GM12878 (cell line): Measurements from ENCODE around the gene B3GAT1. TPM values are rescaled to one million over a fixed set of nuclear protein-coding genes. Genes with fewer than 3 reads are reported as not detected.

ENCODE experiments used
- ATAC-seq: fragments of 200-7000 bp; cut with Tn5 transposase; 3 replicates; pipeline ENCODE4 v1.9.1; 2020; ENCODE audit warnings: mild to moderate bottlenecking, moderate library complexity
- BruUV-seq: library from RNA; stranded (reverse); fragments of 400-500 nt; replicated peaks from 2 replicates; lab custom pipeline; 2021; lab: Mats Ljungman, UMichigan
- CTCF ChIA-PET: fragments of 300-600 bp; sonication (Branson Sonifier 250); formaldehyde crosslinking; extraction: SDS; loops from one replicate; lab custom pipeline; 2021; ENCODE audit warnings: inconsistent platforms; lab: Yijun Ruan, JAX
- POLR2A ChIA-PET: fragments of 350-600 bp; formaldehyde crosslinking; extraction: SDS; loops from one replicate; lab custom pipeline; 2021; ENCODE audit warnings: inconsistent platforms; lab: Charles Lee
- RAD21 ChIA-PET: fragments of 300-600 bp; sonication (Branson Sonifier 250); formaldehyde crosslinking; loops from one replicate; lab custom pipeline; 2023; ENCODE audit warnings: antibody characterized with exemption; ENCODE audit not compliant: unreplicated experiment; lab: Charles Lee
- SMC1A ChIA-PET: fragments of 300-600 bp; sonication (Branson Sonifier 250); formaldehyde crosslinking; loops from one replicate; lab custom pipeline; 2023; ENCODE audit not compliant: unreplicated experiment, uncharacterized antibody; lab: Charles Lee
- DNase-seq: peaks from one replicate; pipeline ENCODE4 v3.0.0-alpha.2; 2011; ENCODE audit warnings: low read depth, low spot score
- FAIRE-seq: peaks from 3 replicates; lab custom pipeline; 2011; peaks lifted over from hg19 to GRCh38; lab: Jason Lieb, UNC
- H2AFZ ChIP-seq: 2 replicates; pipeline ENCODE4 v1.6.0; 2011; ENCODE audit warnings: low read depth, low read length, control low read depth; ENCODE audit not compliant: control insufficient read depth
- H3K27ac ChIP-seq: 2 replicates; pipeline ENCODE4 v1.5.1; 2011; ENCODE audit warnings: control low read depth; ENCODE audit not compliant: control insufficient read depth, insufficient read depth
- H3K27me3 ChIP-seq, 2 experiments: replicated peaks in 1 of 2; 2 replicates each; pipeline versions ENCODE4 v1.6.0 to v1.6.1; 2011; ENCODE audit warnings: low read length in 1 of 2; ENCODE audit not compliant: control insufficient read depth in 2 of 2, insufficient read depth in 2 of 2
- H3K36me3 ChIP-seq, 2 experiments: 2 replicates each; pipeline ENCODE4 v1.5.1; 2011; ENCODE audit warnings: low read length in 1 of 2; ENCODE audit not compliant: control insufficient read depth in 2 of 2, insufficient read depth in 2 of 2
- H3K4me1 ChIP-seq: 2 replicates; pipeline ENCODE4 v1.6.1; 2011; ENCODE audit warnings: mild to moderate bottlenecking, low read length, moderate library complexity, mixed read lengths; ENCODE audit not compliant: control insufficient read depth, insufficient read depth
- H3K4me2 ChIP-seq: 2 replicates; pipeline ENCODE4 v1.6.0; 2011; ENCODE audit warnings: control low read depth; ENCODE audit not compliant: control insufficient read depth, insufficient read depth
- H3K4me3 ChIP-seq: fragments of 200-600 bp; sonication (generic); 2 replicates; pipeline ENCODE4 v1.5.1; 2016
- H3K79me2 ChIP-seq: 2 replicates; pipeline ENCODE4 v1.6.0; 2011; ENCODE audit warnings: low read length; ENCODE audit not compliant: control insufficient read depth, insufficient read depth
- H3K9ac ChIP-seq: 2 replicates; pipeline ENCODE4 v1.8.0; 2011; ENCODE audit warnings: low read length, control low read depth, mixed read lengths; ENCODE audit not compliant: control insufficient read depth, insufficient read depth
- H3K9me3 ChIP-seq: replicated peaks from 3 replicates; pipeline ENCODE4 v1.5.1; 2011; ENCODE audit warnings: mild to moderate bottlenecking, low read length; ENCODE audit not compliant: control insufficient read depth, insufficient read depth
- H4K20me1 ChIP-seq: 2 replicates; pipeline ENCODE4 v1.6.0; 2011; ENCODE audit not compliant: control insufficient read depth, insufficient read depth
- BCL3 ChIP-seq: IDR thresholded peaks from 2 replicates; pipeline ENCODE4 v1.6.1; 2011; ENCODE audit warnings: borderline replicate concordance, low read depth, mild to moderate bottlenecking, moderate library complexity, low read length; ENCODE audit not compliant: insufficient read depth, poor library complexity, severe bottlenecking
- EED ChIP-seq: sonication (generic); IDR thresholded peaks from 2 replicates; pipeline ENCODE4 v1.6.1; 2016; ENCODE audit warnings: antibody characterized with exemption, low read depth
- EZH2 ChIP-seq: IDR thresholded peaks from 2 replicates; pipeline ENCODE4 v1.6.1; 2012; ENCODE audit warnings: low read depth, mild to moderate bottlenecking, control low read depth, inconsistent platforms, low read length, borderline replicate concordance; ENCODE audit not compliant: control insufficient read depth
- HCFC1 ChIP-seq: fragments of 150-350 bp; IDR thresholded peaks from 2 replicates; pipeline ENCODE4 v1.6.1; 2014; ENCODE audit warnings: low read length
- JUNB ChIP-seq: IDR thresholded peaks from 2 replicates; pipeline ENCODE4 v1.6.1; 2016; ENCODE audit warnings: antibody characterized with exemption, mild to moderate bottlenecking
- NFYB ChIP-seq: IDR thresholded peaks from 2 replicates; pipeline ENCODE4 v1.6.1; 2011; ENCODE audit warnings: low read depth, mild to moderate bottlenecking, low read length, improper control_type of control experiment, moderate library complexity; ENCODE audit not compliant: insufficient read depth
- PML ChIP-seq: IDR thresholded peaks from 2 replicates; pipeline ENCODE4 v1.6.1; 2012; ENCODE audit warnings: low read length, inconsistent platforms
- POLR2AphosphoS2 ChIP-seq: IDR thresholded peaks from 2 replicates; pipeline ENCODE4 v1.6.1; 2011; ENCODE audit warnings: low read depth, mild to moderate bottlenecking, low read length, improper control_type of control experiment, moderate library complexity
- RELA ChIP-seq: fragments of 450-650 bp; IDR thresholded peaks from 2 replicates; pipeline ENCODE4 v1.8.0; 2014; ENCODE audit warnings: borderline replicate concordance; ENCODE audit not compliant: partially characterized antibody
- SIX5 ChIP-seq: IDR thresholded peaks from 2 replicates; pipeline ENCODE4 v1.6.1; 2011; ENCODE audit warnings: mild to moderate bottlenecking, low read depth, low read length, moderate library complexity; ENCODE audit not compliant: severe bottlenecking
- SMAD5 ChIP-seq: IDR thresholded peaks from 2 replicates; pipeline ENCODE4 v1.6.1; 2016; ENCODE audit warnings: antibody characterized with exemption, low read depth
- TAF1 ChIP-seq: IDR thresholded peaks from 2 replicates; pipeline ENCODE4 v1.6.1; 2011; ENCODE audit warnings: mild to moderate bottlenecking, low read depth, low read length, borderline replicate concordance
- ZNF384 ChIP-seq: IDR thresholded peaks from 2 replicates; pipeline ENCODE4 v1.6.1; 2012; ENCODE audit warnings: low read depth, mild to moderate bottlenecking, low read length, improper control_type of control experiment, borderline replicate concordance
- WGBS: methylation state at CpG from one replicate; pipeline ENCODE4 v1.1.6; 2016; ENCODE audit warnings: low lambda C conversion rate; ENCODE audit not compliant: insufficient replicate concordance, insufficient coverage; ENCODE audit errors: missing lambda C conversion rate; 5-methylcytosine and 5-hydroxymethylcytosine counted together
- in situ Hi-C: fragments of 300-500 bp; cut with MboI; formaldehyde crosslinking; loops from 9 replicates; pipeline ENCODE4 v1.14.3; 2018; ENCODE audit warnings: mixed read lengths
- intact Hi-C: fragments of 100-400 bp; cut with micrococcal nuclease; formaldehyde crosslinking; loops from one replicate; pipeline ENCODE4 v1.14.2; 2022; ENCODE audit not compliant: unreplicated experiment
- polyA plus RNA-seq, 11 experiments: library from polyadenylated mRNA; depleted of rRNA in 4 of 11; unstranded in 6 of 11; stranded (reverse) in 5 of 11; fragments of >200 nt; fragmentation: Nextera tagmentation in 4 of 11; fragmentation: Illumina TruSeq in 1 of 11; extraction: Ambion mirVana in 4 of 11; extraction: Trizol in 1 of 11; gene quantifications; 1 replicate in 1 of 11; 2 replicates in 10 of 11; pipeline versions ENCODE4 v1.2.1 to v1.2.3, GENCODE V29; 2011 to 2016; ENCODE audit warnings: inconsistent platforms in 2 of 11, missing spikeins in 2 of 11, low read depth in 1 of 11
- total RNA-seq, 4 experiments: library from RNA; depleted of rRNA in 3 of 4; stranded (reverse); fragments of >200 nt in 3 of 4; fragmentation: Illumina TruSeq in 1 of 4; extraction: Trizol in 1 of 4; gene quantifications; 2 replicates each; pipeline versions ENCODE4 v1.2.1 to v1.2.3, GENCODE V29; 2013 to 2021

The B3GAT1 gene
- total and polyA plus RNA-seq, 10 of the 15 experiments (the other 5 are each of a cell fraction or from before 2014, with no cell fraction given), result 0.05 TPM; not detected in 9

- Histone ChIP-seq H3K9me3 (no peaks in the 10 kb centered on the region), H3K36me3 (no peaks in the 10 kb centered on the region), H2AFZ (no peak overlapping the region), H3K27ac (no peak overlapping the region), H3K9ac (no peak overlapping the region), H4K20me1 (no peaks in the 10 kb centered on the region; the same call in 1 of the 2 replicates), H3K27me3 (no peaks in the 10 kb centered on the region; a peak in 2 of 4 replicates), H3K4me2 (no peak overlapping the region), H3K4me3 (no peak overlapping the region), H3K4me1 (no peaks in the 10 kb centered on the region), H3K79me2 (no peaks in the 10 kb centered on the region)
- ChIA-PET SMC1A (no interaction called here), CTCF (no interaction called here), RAD21 (no interaction called here), POLR2A (no interaction called here)
- in situ Hi-C loops, result no loop called here
- WGBS, result 72% methylated on average over 15 of the region's 15 CpGs
- intact Hi-C loops, result no loop called here
- ATAC-seq, result no peak
- no peak for FAIRE-seq
- BruUV-seq, result no TSS peak
- DNase-seq, result no peak
- no peak for TF ChIP-seq NFYB
- no peak for TF ChIP-seq PML
- no peak for TF ChIP-seq SIX5
- no peak for TF ChIP-seq EED
- no peak for TF ChIP-seq BCL3
- TF ChIP-seq HCFC1, result no peak
- no peak for TF ChIP-seq TAF1
- no peak for TF ChIP-seq JUNB
- TF ChIP-seq EZH2, result no peak
- no peak for TF ChIP-seq SMAD5
- TF ChIP-seq POLR2AphosphoS2, result no peak
- no peak for TF ChIP-seq ZNF384
- no peak for TF ChIP-seq RELA
These were observed 74.0 kb downstream of the B3GAT1 start for GRCh38 chr11:134338068-134338467.
